IMR-90 (cell line): ENCODE measurements around the gene RIPOR3. TPM values are rescaled to one million over a fixed set of nuclear protein-coding genes. Genes with fewer than 3 reads are reported as not detected.

ENCODE experiments used
- CHD1 ChIP-seq: IDR thresholded peaks from 2 replicates; pipeline ENCODE4 v1.6.1; 2012; ENCODE audit warnings: low read depth, low read length, improper control_type of control experiment
- NFE2L2 ChIP-seq: fragments of 150-350 bp; IDR thresholded peaks from 2 replicates; pipeline ENCODE4 v1.6.1; 2016; ENCODE audit warnings: low read depth, mild to moderate bottlenecking, low read length
- RFX5 ChIP-seq: IDR thresholded peaks from 2 replicates; pipeline ENCODE4 v1.8.0; 2012; ENCODE audit warnings: low read depth, mild to moderate bottlenecking, low read length, moderate library complexity
- SMC3 ChIP-seq: fragments of 150-350 bp; IDR thresholded peaks from 2 replicates; pipeline ENCODE4 v1.6.1; 2016; ENCODE audit warnings: low read depth, mild to moderate bottlenecking, antibody characterized with exemption, low read length, moderate library complexity
- polyA plus RNA-seq, 3 experiments: library from polyadenylated mRNA; depleted of rRNA; stranded (reverse); fragments of >200 nt; gene quantifications; 2 replicates each; pipeline ENCODE4 v1.2.3, GENCODE V29; 2012; ENCODE audit warnings: low replicate concordance in 1 of 3
- total RNA-seq: library from RNA; depleted of rRNA; stranded (reverse); fragments of >200 nt; gene quantifications from 2 replicates; pipeline ENCODE4 v1.2.3, GENCODE V29; 2012
- TF ChIP-seq, protein P1 (sequence below): conservative IDR thresholded peaks from 2 replicates; pipeline ENCODE4 v1.5.1; 2012; ENCODE audit warnings: mild to moderate bottlenecking, low read depth, low read length, improper control_type of control experiment

The RIPOR3 gene
- total and polyA plus RNA-seq, 2 of the 4 experiments (the other 2 are of a cell fraction) = 0.54 to 1.7 TPM

DNA sequence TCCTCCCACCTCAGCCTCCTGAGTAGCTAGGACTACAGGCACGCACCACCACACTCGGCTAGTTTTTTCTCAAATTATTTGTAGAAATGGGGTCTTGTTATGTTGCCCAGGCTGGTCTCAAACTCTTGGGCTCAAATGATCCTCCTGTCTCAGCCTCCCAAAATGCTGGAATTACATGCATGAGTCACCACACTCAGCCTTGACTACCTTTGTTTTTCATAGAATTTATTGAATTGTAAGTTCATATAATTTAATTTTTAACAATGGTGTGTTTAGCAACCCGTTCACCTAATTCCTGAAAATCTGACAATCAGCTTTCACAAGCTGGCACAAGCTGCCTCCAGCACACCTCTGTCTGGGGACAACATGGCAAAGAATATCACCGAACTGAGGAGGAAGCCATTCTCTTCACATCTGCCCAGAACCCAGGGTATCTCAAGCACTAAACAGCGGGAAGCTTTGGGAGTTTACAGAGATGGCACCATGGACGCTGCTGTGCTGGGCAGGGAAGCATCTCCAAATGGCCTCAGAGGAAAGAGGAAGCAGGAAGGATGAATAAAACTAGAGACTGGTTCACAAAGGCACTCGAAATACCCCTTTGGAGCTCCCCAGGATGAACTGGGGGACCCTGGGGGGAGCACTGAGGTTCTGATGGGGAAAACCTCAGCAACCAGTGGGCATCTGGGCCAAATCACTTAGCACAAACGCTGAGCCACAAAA lies 2.9 kb downstream of the RIPOR3 start (continued):
- TF ChIP-seq, protein P1, sequence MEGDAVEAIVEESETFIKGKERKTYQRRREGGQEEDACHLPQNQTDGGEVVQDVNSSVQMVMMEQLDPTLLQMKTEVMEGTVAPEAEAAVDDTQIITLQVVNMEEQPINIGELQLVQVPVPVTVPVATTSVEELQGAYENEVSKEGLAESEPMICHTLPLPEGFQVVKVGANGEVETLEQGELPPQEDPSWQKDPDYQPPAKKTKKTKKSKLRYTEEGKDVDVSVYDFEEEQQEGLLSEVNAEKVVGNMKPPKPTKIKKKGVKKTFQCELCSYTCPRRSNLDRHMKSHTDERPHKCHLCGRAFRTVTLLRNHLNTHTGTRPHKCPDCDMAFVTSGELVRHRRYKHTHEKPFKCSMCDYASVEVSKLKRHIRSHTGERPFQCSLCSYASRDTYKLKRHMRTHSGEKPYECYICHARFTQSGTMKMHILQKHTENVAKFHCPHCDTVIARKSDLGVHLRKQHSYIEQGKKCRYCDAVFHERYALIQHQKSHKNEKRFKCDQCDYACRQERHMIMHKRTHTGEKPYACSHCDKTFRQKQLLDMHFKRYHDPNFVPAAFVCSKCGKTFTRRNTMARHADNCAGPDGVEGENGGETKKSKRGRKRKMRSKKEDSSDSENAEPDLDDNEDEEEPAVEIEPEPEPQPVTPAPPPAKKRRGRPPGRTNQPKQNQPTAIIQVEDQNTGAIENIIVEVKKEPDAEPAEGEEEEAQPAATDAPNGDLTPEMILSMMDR = no peak
- TF ChIP-seq CHD1 (no peak), NFE2L2 (no peak), RFX5 (no peak), SMC3 (no peak)
